K562 (cell line): ENCODE data around the gene HOXA9. TPM values are rescaled to one million over a fixed set of nuclear protein-coding genes. Genes with fewer than 3 reads are reported as not detected.

Experiments
- ATAC-seq: fragments of 200-7000 bp; cut with Tn5 transposase; 3 replicates; pipeline ENCODE4 v1.9.1; 2020; ENCODE audit warnings: moderate library complexity
- BruUV-seq: library from RNA; stranded (reverse); fragments of 400-500 nt; replicated peaks from 2 replicates; lab custom pipeline; 2021; lab: Mats Ljungman, UMichigan
- CTCF ChIA-PET: fragments of 300-600 bp; formaldehyde crosslinking; extraction: SDS; loops from one replicate; lab custom pipeline; 2021; ENCODE audit warnings: low intra/inter-chr PET ratio; lab: Yijun Ruan, JAX
- POLR2A ChIA-PET: fragments of 300-600, 350-650 bp; sonication (Branson Sonifier 250); formaldehyde crosslinking; extraction: SDS; loops from one replicate; lab custom pipeline; 2021; ENCODE audit warnings: antibody characterized with exemption, inconsistent platforms; lab: Yijun Ruan, JAX
- DNase-seq, 4 experiments: peaks; one replicate each; pipeline versions ENCODE4 v3.0.0 to v3.0.0-alpha.2; 2011 to 2018; ENCODE audit warnings: low spot score in 3 of 4, mixed read lengths in 3 of 4; ENCODE audit errors: extremely low read depth in 1 of 4
- FAIRE-seq: peaks from 2 replicates; lab custom pipeline; 2011; peaks lifted over from hg19 to GRCh38; lab: Jason Lieb, UNC
- H2AFZ ChIP-seq: 2 replicates; pipeline ENCODE4 v1.6.0; 2011; ENCODE audit warnings: low read depth, low read length, control low read depth, inconsistent platforms
- H3K27ac ChIP-seq: fragments of 200-600 bp; 3 replicates; pipeline ENCODE4 v1.8.0; 2011; ENCODE audit warnings: low read depth, mild to moderate bottlenecking, control low read depth, inconsistent platforms, low read length, moderate library complexity, mixed read lengths; ENCODE audit errors: extremely low read depth
- H3K27me3 ChIP-seq, 2 experiments: fragments of 300-600 bp in 1 of 2; 2 replicates in 1 of 2; 3 replicates in 1 of 2; pipeline versions ENCODE4 v1.6.0 to v1.8.0; 2011; ENCODE audit warnings: inconsistent platforms in 2 of 2, low read length in 2 of 2, mild to moderate bottlenecking in 1 of 2, mixed read lengths in 1 of 2, moderate library complexity in 1 of 2; ENCODE audit not compliant: control insufficient read depth in 2 of 2, insufficient read depth in 2 of 2
- H3K36me3 ChIP-seq: fragments of 300-600 bp; 3 replicates; pipeline ENCODE4 v1.8.0; 2011; ENCODE audit warnings: mild to moderate bottlenecking, low read length, inconsistent platforms; ENCODE audit not compliant: control insufficient read depth, insufficient read depth
- H3K4me1 ChIP-seq, 2 experiments: fragments of 200-600 bp in 1 of 2; replicated peaks in 1 of 2; 2 replicates in 1 of 2; 3 replicates in 1 of 2; pipeline versions ENCODE4 v1.5.1 to v1.8.0; 2011; ENCODE audit warnings: inconsistent platforms in 2 of 2, low read length in 2 of 2, mild to moderate bottlenecking in 1 of 2, mixed read lengths in 1 of 2, moderate library complexity in 1 of 2; ENCODE audit not compliant: control insufficient read depth in 2 of 2, insufficient read depth in 2 of 2
- H3K4me2 ChIP-seq: 2 replicates; pipeline ENCODE4 v1.6.1; 2011; ENCODE audit warnings: low read length, control low read depth, inconsistent platforms, mixed read lengths; ENCODE audit not compliant: insufficient read depth
- H3K4me3 ChIP-seq: fragments of 200-600 bp; sonication (generic), shearing (Covaris generic); 2 replicates; pipeline ENCODE4 v1.5.1; 2016; ENCODE audit warnings: control low read depth, inconsistent platforms
- H3K79me2 ChIP-seq: fragments of 200-600 bp; 3 replicates; pipeline ENCODE4 v1.8.0; 2011; ENCODE audit warnings: low read length, inconsistent platforms; ENCODE audit not compliant: control insufficient read depth, insufficient read depth
- H3K9ac ChIP-seq, 2 experiments: 2 replicates each; pipeline versions ENCODE4 v1.6.0 to v1.6.1; 2011; ENCODE audit warnings: low read depth in 2 of 2, low read length in 2 of 2, control low read depth in 1 of 2, inconsistent platforms in 1 of 2, mild to moderate bottlenecking in 1 of 2, mixed read lengths in 1 of 2; ENCODE audit not compliant: insufficient read depth in 1 of 2
- H3K9me1 ChIP-seq: one replicate; pipeline ENCODE4 v1.6.0; 2011; ENCODE audit warnings: inconsistent platforms, mild to moderate bottlenecking, low read length, moderate library complexity; ENCODE audit not compliant: control insufficient read depth, insufficient read depth
- H3K9me3 ChIP-seq: replicated peaks from 2 replicates; pipeline ENCODE4 v1.5.1; 2011; ENCODE audit warnings: low read depth, low read length, inconsistent platforms; ENCODE audit not compliant: control insufficient read depth, insufficient read depth
- H4K20me1 ChIP-seq: replicated peaks from 2 replicates; pipeline ENCODE4 v1.6.1; 2011; ENCODE audit warnings: low read length, inconsistent platforms, mixed read lengths; ENCODE audit not compliant: control insufficient read depth, insufficient read depth
- EZH2 ChIP-seq: IDR thresholded peaks from 2 replicates; pipeline ENCODE4 v1.6.1; 2012; ENCODE audit warnings: low read depth, mild to moderate bottlenecking, inconsistent platforms, low read length, borderline replicate concordance
- MTF1 ChIP-seq: fragments of 250-450 bp; sonication (Bioruptor Pico); IDR thresholded peaks from 2 replicates; pipeline ENCODE4 v1.9.0; 2021; ENCODE audit warnings: moderate library complexity, mild to moderate bottlenecking, inconsistent platforms, borderline replicate concordance
- ZNF408 ChIP-seq: fragments of 250-450 bp; sonication (Bioruptor Pico); IDR thresholded peaks from 2 replicates; pipeline ENCODE4 v1.4.0; 2020; ENCODE audit warnings: low read depth, mild to moderate bottlenecking, moderate library complexity
- WGBS: fragments of 100-300 bp; shearing (Covaris generic); methylation state at CpG from one replicate; pipeline ENCODE4 v1.1.6; 2016; ENCODE audit warnings: low coverage, mixed read lengths; ENCODE audit not compliant: insufficient coverage; ENCODE audit errors: missing lambda C conversion rate; 5-methylcytosine and 5-hydroxymethylcytosine counted together
- in situ Hi-C: fragments of 300-500 bp; cut with MboI; formaldehyde crosslinking; loops from 4 replicates; pipeline ENCODE4 v1.15.0; 2018; ENCODE audit warnings: inconsistent platforms, mixed read lengths
- intact Hi-C: fragments of 100-400 bp; cut with micrococcal nuclease; formaldehyde crosslinking; loops from 2 replicates; pipeline ENCODE4 v1.14.2; 2022
- polyA plus RNA-seq, 8 experiments: library from polyadenylated mRNA; depleted of rRNA in 4 of 8; stranded (reverse) in 5 of 8; unstranded in 3 of 8; fragments of >200 nt; fragmentation: Nextera tagmentation in 2 of 8; fragmentation: Illumina TruSeq in 1 of 8; extraction: Ambion mirVana in 2 of 8; extraction: Trizol in 1 of 8; gene quantifications; 2 replicates each; pipeline versions ENCODE4 v1.2.1 to v1.2.3, GENCODE V29; 2011 to 2014; ENCODE audit warnings: inconsistent platforms in 1 of 8, missing spikeins in 1 of 8
- total RNA-seq, 7 experiments: library from RNA; depleted of rRNA in 6 of 7; stranded (reverse); fragments of >200 nt in 6 of 7; fragmentation: Illumina TruSeq in 2 of 7; extraction: Trizol in 2 of 7; gene quantifications; 2 replicates each; pipeline versions ENCODE4 v1.2.1 to v1.2.3, GENCODE V29; 2011 to 2021; ENCODE audit warnings: low replicate concordance in 1 of 7

The HOXA9 gene
- total and polyA plus RNA-seq, 9 of the 15 experiments (the other 6 are each of a cell fraction or from before 2014, with no cell fraction given), result not detected

GRCh38 chr7:27205325-27206280, 40.3 kb upstream of the HOXA9 start:
- no peak overlapping the region for H2AFZ ChIP-seq
- ChIA-PET POLR2A (no interaction called here), CTCF (interaction anchor here (0.7 kb wide), 1 partner anchor 27 kb away, joined by 3 read pairs; no protein-coding TSS in a partner anchor)
- H3K27ac ChIP-seq, result no peak overlapping the region
- H3K36me3 ChIP-seq, result no peaks in the 10 kb centered on the region
- no peaks in the 10 kb centered on the region for H3K9me3 ChIP-seq
- DNase-seq (no peak), FAIRE-seq (no peak), ATAC-seq (no peak)
- in situ Hi-C loops, result loop anchor here (10.0 kb wide), 2 partner anchors 369 to 569 kb away; no protein-coding TSS in a partner anchor
- no peak overlapping the region for H3K4me2 ChIP-seq
- 4% methylated on average over 51 of the region's 52 CpGs for WGBS
- TF ChIP-seq EZH2 (peak; percentile 44; the same call in 1 of the 2 replicates), ZNF408 (no peak), MTF1 (CRISPR knock-in tag) (no peak)
- no peaks in the 10 kb centered on the region for H3K9me1 ChIP-seq
- peaks cover 47 to 77% of the 10 kb centered on the region in 2 experiments for H3K27me3 ChIP-seq
- no peak overlapping the region for H3K4me3 ChIP-seq
- H3K9ac ChIP-seq, result no peak overlapping the region
- H3K79me2 ChIP-seq, result no peaks in the 10 kb centered on the region
- peaks cover 12% of the 10 kb centered on the region; the same call in 1 of the 2 replicates for H4K20me1 ChIP-seq
- BruUV-seq, result no TSS peak
- peaks cover 0 to 10% of the 10 kb centered on the region in 2 experiments; a peak in 2 of 5 replicates for H3K4me1 ChIP-seq
- intact Hi-C loops, result no loop called here
